Activated CD8-positive, alpha-beta memory T cell treated with anti-CD3 and anti-CD28 coated beads for 1 hour (primary cell): ENCODE results near the gene AGO1.
A peak's percentile ranks its signal among the peaks of the same experiment; 100 is the strongest.
"Not testable (repeated sequence)": the region's sequence is repeated elsewhere in the genome, so short reads cannot be mapped to it uniquely, and the experiment has no call there.

Experiments used
- DNase-seq, 2 donors: peaks; one replicate each; pipeline ENCODE4 v3.0.0-alpha.2; 2020; ENCODE audit warnings: low read depth in 1 of 2; ENCODE audit errors: extremely low read depth in 1 of 2

AGO1 gene

DNA sequence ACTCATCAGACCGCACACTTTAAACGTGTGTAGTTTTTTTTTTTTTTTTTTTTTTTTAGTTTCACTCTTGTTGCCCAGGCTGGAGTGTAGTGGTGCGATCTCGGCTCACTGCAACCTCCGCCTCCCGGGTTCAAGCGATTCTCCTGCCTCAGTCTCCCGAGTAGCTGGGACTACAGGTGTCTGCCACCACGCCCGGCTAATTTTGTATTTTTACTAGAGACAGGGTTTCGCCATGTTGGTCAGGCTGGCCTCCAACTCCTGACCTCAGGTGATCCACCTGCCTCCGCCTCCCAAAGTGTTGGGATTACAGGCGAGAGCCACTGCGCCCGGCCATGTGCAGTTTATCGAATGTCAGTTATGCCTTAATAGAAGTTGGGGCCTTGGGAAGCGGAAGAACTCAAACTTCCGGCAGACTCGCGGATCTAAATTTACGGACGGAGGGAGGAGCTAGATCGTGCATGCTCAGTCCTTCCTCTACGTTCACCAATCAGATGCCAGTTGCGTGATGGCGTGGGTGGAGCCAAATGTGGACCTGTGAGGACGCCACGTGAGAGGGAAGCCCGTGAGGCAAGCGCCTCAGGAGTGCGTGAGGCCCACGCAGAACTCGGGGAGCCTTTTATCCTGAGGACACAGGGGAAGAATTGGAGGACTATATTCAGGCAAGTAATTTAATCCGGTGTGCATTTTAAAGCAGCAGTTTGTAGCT, 13.6 kb upstream of the AGO1 start:
- DNase-seq, result not testable (repeated sequence)

DNA sequence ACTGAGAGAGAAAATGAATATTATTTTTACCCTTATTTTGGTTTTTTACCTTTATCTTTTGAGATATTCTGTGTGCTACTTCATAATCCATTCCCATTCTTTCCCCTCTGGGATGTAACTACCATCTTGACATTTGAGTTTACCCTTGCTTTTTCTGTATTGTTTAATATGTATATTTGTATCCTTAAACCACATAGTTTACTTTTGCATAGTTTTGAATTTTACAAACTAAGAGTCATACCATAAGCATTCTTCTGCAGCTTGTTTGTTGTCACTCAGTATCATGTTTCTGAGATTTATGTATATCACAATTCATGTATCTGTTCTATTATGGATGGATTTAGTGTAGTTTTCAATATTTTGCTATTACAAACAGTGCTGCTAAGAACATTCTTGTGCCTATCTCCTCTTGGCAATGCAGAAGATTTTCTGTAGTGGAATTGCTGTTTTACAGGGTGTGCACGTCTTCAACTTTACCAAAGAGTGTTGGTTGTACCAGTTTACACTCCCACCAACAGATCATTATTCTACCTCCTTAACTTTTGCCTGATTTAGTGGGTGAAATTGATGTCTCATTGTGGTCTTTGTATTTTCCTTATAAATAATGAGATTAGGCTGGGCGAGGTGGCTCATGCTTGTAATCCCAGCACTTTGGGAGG, 12.2 kb upstream of the AGO1 start:
- DNase-seq, result no peak

DNA sequence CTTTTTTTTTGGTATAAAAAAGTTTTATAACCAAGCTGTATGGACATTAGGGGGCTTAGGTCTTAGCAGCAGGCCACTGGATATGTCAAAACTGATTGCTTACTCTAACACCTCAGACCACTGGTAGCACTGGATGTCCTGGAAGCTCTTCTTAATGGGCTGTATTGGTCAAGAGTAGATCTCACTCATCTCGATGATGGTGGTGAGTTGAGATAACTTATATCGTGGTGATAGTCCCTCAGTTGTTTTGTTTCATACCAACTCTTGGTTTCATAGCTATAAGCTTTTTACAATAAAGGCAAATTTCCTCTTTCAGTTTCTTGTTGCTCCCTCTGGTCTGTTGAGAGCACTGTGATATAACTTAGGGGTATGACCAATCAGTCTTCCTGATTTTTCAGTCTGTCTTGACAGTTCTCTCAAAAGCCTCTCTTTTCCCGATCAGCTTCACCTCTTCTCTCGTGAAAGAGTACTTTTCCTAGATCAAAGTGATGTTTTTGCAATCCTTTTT, 9.7 kb upstream of the AGO1 start:
- no peak for DNase-seq

DNA sequence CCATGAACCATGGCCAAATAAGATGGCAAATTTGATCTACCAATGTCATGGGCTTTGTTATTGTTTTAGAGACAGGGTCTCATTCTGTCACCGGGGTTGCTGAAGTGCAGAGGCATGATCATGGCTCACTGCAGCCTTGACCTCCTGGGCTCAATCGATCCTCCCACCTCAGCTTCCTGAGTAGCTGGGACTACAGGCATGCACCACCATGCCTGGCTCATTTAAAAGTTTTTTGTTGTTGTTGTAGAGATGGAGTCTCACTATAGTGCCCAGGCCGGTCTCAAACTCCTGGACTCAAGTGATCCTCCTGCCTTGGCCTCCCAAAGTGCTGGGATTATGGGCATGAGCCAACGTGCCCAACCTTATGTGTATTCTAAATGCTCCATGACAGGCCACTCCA, 8.9 kb upstream of the AGO1 start:
- DNase-seq, result not testable (repeated sequence)

DNA sequence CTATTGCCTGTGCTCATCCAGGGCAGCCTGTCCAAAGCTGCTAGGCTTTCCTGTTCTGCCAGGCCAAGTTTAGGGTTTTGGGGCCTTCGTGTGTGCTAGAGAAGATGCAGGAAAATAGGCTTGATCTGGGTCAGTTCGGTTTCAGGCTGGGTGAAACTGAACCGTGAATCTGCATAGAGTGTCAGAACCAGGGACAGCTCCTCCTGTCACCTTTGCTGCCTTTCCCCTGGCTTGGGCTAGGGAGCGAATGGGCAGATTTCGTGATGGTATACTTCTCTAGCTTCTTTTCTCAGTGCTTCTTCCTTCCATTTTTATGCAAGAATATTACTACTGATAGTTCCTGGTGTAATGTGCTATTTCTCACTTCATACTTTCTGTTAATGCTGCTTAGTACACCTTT, 6.0 kb upstream of the AGO1 start:
- no peak for DNase-seq

DNA sequence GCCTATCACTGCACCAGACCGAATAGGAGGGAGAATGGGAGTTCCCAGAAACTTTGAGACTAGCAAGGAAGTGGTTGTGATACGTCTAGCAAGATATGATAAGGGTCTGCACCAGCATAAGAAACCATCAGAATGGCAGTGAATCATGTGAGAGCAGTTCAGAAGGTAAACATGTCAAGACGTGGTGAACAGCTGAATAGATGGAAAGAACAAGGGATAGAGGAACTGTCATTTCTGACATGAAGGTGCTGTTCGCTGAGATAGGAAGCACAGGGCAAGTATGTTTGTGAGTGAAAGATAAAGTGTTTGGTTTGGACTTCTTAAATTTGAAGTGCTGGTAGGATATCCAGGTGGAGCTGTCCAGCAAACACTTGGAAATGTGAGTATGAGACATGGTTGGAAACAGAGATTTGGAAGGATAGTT, 1.1 kb upstream of the AGO1 start:
- no peak for DNase-seq

DNA sequence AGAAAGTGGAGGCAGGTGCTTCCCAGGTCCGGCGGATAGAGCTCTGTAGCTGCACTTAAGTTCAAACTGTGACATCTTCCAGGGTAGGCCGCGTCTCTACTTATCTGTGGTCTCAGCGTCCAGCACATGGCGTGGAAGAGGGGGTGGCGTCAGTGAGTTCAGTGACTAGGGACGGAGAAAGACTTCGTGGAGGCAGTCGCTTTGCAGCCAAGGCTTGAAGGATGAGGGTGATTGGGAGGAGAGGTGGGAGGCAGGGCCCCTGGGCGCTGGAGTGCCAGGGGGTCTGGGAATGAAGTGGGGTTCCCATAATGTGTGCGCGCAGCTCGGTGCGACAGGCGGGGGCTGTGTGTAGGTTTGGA, 444 bp upstream of the AGO1 start:
- no peak for DNase-seq

DNA sequence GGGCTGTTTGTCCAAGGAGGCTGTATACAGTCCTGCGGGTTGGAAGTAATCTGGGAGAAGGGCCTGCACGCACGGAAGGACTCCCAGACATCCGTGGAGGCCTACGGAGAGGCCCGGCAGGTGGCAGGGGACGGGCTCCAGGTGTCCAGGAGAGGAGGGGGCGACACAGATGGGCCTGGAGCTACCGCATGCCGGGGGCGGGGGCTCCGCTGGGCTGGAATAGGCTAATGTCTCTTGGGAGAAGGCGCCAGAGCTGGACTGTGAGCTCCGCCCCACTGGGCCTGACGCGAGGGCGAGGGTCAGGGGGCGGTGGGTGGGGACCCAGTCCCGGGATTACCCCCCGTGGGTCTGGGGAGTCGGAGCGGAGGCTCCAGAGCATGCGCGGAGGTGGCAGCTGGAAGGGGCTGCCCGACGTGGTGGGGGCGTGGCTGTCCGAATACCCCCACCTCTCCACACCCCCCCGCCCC, 659 bp downstream of the AGO1 start:
- DNase-seq, result peak in 1 of 2 donors; percentile 7

DNA sequence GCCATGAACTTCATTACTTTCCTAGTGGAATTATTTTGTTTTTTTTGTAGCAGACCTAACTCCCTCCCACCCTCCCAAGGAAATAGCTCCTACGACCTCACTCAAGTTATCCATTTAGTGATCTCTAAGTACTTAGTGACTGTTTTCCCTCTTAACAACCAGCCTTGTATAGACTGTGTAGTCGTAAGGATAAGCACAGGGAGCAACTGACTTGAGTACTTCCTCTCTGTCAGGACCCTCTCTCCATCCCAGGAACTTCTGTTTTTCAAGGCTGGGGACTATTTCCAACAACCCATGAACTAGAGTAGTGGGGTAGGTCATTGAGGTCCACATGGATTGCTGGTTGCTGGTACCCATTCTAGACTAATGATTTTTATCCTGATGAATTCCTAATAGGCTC, 1.9 kb downstream of the AGO1 start:
- no peak for DNase-seq

DNA sequence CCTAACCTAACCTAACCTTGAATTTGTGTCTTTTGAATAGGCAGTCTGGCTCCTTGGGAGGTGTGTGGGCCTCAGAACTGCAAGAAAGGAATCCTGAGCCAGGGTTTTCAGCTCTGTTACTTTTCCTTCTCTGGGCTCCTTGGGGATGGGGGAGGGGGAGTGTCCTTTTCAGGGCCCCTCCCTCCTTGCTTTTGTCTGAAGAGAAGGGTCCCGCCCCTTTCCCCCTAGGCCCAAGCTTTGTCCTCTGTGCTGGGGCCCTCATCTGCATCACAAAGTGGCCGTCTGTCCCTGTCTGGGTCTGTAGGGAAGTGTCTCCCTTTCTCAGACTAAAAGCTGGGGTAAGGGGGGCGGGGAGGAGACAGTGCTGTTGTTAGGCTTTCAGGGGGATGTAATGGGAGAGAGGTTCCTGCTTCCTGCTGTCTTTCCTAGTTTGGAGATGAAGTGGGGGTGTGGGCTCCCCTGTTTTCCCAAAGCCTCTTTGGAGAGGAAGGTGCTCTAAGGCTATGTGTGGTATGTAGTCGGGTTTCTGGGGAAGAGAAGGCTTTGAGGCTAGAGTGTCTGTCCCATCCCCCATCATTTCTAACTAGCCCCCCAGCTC, 3.1 kb downstream of the AGO1 start:
- no peak for DNase-seq

DNA sequence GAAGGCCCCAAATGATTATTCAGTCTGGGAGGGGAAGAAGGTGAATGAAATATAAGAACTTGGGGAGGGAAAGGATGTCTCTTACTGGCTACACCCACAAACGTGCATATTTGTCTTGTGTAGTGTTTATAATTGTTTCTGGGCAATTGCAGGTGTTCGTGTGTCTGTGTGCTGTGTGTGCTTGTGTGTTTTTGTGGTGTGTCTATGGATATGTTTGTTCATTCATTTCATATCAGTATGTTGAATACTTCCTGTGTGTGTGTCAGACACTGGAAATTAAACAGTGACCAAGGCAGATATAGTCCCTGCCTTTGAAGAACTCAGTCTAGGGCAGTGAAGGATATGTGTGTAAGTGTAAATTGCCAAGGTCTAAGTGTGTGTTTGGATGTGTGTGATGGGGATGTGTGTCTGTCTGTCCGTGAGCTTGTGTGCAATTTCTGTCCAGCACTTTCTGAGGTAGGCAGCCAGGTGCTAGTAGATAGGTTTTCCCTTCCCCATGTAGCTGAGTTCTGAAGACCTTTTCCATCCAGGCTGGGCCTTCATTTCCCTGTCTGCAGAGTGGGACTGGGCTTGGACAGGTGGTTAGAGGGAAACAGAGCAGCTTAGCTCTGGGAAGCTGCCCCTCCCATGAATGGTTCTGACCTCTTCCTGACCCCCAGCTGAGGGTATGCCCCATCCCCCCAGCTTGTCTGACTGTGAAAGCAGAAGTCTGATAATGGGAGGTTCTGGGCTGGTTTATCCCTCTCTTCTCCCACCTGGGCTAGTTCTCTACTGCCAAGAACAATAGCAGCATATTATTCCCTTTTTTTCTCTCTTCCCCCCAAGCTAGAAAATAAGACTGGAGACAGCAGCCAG, 3.8 kb downstream of the AGO1 start:
- no peak for DNase-seq

DNA sequence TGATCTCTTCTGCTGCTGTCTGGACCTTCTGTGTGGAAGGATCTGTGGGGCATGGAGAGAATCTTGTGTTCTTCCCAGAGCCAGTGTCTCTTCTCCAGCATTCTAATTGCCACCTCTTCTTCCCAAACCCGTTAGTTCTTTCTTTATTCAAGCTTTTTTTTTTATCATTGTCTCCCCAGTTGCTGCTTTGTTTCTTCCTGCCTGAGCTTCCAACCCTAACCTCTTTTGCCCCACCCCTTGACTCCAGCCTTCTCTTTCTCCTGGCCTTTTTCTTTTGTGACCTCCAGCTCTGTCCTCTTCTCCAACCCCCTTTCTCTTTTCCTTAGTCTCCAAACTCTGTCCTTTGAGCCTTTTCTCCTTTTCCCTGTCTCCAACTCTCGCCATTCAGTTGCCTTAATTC, 4.5 kb downstream of the AGO1 start:
- DNase-seq, result no peak

DNA sequence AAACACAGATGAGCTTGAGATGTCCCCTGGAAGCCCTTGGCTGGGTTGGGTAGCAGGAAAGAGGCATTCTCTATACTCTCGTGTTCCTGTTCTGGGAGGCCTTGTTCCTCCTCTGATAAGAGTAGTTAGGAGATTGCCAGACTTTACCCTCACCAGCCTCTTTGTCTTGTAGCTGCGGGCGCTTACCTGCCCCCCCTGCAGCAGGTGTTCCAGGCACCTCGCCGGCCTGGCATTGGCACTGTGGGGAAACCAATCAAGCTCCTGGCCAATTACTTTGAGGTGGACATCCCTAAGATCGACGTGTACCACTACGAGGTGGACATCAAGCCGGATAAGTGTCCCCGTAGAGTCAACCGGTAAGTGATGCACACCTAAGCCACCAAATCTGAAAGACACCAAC, 5.2 kb downstream of the AGO1 start:
- DNase-seq, result no peak

DNA sequence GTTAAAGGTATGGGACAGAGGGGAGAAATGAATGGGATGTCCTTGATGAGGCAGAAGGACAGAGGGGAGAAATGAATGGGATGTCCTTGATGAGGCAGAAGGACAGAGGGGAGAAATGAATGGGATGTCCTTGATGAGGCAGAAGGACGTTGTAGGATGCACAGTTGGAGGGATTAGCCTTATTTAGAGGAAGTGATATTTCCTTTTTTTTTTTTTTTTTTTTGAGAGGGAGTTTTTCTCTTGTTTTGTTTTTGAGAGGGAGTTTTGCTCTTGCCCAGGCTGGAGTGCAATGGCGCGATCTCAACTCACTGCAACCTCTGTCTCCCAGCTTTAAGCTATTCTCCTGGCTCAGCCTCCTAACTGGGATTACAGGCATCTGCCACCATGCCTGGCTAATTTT, 6.0 kb downstream of the AGO1 start:
- not testable (repeated sequence) for DNase-seq

DNA sequence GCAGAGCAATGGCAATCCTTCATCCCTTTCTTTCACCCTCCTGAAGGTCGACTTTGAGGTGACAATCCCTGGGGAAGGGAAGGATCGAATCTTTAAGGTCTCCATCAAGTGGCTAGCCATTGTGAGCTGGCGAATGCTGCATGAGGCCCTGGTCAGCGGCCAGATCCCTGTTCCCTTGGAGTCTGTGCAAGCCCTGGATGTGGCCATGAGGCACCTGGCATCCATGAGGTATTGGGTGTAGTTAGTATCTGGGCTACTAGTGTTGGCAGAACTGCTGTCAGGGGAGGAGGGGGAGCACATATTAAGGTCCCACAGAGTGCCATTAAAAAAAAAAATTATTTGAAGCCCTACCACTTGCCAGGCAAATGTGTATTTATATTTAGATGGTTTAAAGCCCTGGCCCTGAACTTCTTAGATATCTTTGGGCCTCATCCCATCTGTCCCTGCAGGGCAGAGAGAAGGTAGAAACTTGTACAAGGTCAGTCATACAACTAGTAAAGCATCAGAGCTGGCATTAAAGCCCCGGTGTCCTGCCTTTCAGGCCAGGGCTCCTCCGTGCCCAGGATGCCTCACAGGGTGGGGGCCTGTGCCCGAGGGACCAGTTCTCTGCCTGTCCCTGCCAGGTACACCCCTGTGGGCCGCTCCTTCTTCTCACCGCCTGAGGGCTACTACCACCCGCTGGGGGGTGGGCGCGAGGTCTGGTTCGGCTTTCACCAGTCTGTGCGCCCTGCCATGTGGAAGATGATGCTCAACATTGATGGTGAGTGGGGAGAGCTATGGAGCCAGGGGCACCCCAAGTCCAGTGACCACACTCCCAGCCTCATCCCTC, 10.3 kb downstream of the AGO1 start:
- no peak for DNase-seq

DNA sequence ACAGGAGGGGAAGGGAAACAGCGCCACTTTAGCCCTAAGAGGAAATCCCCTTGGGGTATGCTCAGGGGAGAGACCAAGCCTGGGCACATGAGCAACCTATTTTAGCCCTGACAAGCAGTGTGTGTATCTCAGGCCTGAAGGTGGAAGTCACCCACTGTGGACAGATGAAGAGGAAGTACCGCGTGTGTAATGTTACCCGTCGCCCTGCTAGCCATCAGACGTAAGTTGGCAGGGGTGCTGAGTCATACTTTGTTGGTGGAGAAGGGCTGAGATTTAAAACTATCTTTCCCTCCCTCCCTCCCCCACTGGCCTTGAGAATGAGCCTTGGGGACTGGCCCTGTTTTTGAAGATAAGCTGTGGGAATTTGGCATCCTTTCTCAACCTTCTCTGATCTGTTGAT, 11.2 kb downstream of the AGO1 start:
- no peak for DNase-seq

DNA sequence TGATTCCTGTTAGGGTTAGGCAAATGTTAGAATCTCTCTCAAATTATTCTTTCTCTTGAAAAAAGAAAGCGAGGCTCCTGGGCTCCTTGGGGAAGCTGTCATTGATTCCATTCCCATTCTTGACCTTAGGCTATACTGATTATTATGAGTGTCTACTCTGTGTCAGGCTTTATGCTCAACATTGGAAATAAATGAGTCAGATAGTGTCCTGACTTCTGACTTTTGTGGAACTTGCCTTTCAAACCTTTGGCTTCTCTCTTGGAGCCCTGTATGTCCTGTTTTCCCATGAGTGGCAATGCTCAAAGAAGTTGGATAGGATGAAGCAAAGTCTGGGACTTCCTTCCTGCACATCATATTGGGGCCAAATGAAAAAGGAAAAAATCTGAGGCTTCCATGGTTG, 11.6 kb downstream of the AGO1 start:
- no peak for DNase-seq

DNA sequence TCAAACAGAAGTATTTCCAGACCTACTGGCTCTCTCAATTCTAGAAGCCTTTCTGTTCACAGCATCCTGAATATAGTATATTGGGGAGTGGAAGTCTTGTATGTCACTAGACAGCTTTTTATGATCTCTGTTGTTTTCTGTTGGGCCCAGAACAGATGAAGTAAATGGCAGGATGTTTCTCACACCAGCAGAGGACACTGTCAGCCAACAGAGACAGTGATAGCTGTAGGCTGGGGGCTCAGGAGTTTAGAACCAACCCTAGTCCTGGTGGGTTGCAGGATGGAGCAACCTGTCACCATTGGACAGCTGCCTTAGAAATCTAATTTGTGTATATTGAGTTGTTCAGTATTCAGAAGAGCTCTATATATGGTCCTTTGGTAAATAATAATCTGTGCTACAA, 16.9 kb downstream of the AGO1 start:
- DNase-seq, result no peak

DNA sequence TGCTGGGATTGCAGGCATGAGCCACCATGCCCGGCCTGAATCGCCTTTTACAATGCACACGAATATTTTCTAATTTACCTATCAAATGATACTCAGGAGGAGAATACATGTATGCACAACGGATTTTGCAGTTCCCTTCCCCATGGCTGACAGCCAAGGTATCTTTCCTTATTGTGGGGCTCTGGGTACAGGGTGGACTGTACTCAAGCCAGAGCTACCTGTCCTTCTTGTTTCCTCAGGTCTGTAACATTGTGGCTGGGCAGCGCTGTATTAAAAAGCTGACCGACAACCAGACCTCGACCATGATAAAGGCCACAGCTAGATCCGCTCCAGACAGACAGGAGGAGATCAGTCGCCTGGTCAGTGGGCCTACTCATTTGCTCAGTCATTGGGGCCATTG, 18.2 kb downstream of the AGO1 start:
- DNase-seq, result no peak

DNA sequence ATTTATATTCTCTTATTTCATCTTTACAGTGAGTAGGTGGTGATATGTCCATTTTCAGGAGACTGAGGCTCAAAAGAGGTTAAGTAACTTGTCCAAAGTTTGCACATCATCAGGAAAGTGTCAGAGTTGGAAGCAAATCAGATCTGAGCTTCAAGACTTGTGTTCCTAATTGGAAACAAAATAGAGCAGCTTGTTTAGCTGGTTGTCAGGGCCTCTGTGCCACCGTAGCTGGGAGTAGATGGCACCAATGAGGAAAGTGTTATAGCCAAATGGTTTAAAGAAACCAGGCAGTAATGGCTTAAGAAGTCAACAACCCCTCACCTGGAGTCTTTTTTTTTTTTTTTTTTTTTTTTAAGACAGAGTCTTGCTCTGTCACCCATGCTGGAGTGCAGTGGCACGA, 19.7 kb downstream of the AGO1 start:
- DNase-seq, result no peak
